Measurements from ENCODE around the gene MYBPHL.

The MYBPHL gene

DNA sequence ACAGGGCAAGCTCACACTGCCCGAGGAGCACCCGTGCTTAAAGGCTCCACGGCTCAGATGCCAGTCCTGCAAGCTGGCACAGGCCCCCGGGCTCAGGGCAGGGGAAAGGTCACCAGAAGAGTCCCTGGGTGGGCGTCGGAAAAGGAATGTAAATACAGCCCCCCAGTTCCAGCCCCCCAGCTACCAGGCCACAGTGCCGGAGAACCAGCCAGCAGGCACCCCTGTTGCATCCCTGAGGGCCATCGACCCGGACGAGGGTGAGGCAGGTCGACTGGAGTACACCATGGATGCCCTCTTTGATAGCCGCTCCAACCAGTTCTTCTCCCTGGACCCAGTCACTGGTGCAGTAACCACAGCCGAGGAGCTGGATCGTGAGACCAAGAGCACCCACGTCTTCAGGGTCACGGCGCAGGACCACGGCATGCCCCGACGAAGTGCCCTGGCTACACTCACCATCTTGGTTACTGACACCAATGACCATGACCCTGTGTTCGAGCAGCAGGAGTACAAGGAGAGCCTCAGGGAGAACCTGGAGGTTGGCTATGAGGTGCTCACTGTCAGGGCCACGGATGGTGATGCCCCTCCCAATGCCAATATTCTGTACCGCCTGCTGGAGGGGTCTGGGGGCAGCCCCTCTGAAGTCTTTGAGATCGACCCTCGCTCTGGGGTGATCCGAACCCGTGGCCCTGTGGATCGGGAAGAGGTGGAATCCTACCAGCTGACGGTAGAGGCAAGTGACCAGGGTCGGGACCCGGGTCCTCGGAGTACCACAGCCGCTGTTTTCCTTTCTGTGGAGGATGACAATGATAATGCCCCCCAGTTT is 56.1 kb downstream of the MYBPHL start:
- no peak for DNase-seq

DNA sequence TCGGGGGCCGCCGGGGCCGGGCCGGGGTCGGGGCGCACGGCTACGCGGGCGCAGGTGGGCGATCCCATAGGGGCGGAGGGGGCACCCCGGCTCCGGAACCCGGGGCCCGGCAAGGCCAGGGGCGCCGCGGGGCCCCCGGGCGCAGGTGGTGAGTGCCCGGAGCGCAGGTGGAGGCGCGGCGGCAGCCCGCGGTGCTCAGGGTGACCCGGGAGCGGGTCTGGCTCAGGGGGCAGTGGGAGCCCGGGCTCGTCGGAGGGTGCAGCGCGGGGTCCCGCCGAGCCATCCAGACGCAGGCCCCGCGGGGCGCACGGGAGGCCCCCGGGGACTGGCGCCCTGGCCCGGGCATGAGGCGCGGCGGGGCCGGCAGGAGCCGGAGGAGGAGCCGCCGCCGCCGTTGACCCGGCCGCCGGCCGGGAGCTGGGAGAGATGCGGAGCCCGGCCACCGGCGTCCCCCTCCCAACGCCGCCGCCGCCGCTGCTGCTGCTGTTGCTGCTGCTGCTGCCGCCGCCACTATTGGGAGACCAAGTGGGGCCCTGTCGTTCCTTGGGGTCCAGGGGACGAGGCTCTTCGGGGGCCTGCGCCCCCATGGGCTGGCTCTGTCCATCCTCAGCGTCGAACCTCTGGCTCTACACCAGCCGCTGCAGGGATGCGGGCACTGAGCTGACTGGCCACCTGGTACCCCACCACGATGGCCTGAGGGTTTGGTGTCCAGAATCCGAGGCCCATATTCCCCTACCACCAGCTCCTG is 57.0 kb downstream of the MYBPHL start:
- no peak for DNase-seq

DNA sequence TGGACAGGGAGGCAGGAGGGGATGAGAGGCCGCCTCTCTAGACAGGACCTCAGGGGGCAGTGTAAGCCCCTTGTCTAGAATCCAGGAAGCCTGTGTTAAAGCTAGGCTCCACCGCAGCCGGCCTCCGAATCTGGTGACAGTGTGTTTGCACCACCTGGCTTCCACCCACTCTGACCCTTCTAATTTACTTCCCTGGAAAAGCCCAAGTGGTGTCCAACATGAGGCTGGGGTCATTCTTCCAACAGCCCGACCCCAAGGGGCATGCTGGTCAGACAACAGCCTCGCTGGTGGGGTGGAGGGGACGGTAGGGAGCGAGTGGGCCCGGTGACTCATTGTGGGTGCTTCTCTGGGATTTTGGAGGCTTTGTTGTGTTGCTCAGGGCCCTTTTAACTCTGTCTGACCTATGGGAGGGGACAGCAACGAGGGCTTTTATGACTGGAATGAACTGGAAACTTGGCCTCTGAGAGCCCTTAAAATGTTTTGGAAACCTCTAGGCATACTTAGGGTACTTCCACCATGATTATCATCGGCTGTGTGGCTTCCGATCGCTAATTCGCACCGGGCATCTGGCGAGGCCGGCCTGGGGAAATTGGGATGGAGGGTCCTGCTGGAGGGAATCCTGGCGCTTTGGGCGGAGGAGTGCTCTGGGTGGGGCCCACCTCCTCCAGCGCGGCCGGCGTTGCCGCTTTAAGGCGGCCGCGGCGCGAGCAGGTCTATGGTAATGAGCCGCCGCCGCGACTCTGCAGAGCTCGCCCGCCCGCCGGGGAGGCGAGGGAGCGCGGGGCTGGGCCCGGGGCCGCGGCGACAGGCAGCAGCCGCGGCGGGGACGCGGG is 57.8 kb downstream of the MYBPHL start, which contains the start of gene CELSR2:
TSS of gene CELSR2 (plus strand) at position 743 of the 833 bp plus-strand sequence. CDS start 541 bp downstream, outside the sequence.
- DNase-seq: peak; percentile 70

DNA sequence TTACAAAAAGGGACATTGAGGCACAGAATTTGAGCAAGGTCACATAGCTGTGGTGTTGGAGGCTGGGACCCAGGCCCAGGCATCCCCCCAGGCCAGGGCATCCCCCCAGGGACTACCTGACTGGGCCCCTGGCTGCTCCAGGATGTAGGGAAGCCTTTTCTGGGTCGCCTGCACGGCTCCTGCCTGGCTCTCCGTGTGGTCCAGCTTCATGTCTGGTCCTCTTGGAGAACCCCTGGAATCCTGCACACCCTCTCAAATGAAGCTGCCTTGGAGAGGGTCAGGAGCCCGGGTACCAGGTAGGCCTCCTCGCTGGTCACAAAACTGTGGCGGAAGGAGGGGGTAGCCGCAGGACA is 58.4 kb downstream of the MYBPHL start:
- no peak for DNase-seq

DNA sequence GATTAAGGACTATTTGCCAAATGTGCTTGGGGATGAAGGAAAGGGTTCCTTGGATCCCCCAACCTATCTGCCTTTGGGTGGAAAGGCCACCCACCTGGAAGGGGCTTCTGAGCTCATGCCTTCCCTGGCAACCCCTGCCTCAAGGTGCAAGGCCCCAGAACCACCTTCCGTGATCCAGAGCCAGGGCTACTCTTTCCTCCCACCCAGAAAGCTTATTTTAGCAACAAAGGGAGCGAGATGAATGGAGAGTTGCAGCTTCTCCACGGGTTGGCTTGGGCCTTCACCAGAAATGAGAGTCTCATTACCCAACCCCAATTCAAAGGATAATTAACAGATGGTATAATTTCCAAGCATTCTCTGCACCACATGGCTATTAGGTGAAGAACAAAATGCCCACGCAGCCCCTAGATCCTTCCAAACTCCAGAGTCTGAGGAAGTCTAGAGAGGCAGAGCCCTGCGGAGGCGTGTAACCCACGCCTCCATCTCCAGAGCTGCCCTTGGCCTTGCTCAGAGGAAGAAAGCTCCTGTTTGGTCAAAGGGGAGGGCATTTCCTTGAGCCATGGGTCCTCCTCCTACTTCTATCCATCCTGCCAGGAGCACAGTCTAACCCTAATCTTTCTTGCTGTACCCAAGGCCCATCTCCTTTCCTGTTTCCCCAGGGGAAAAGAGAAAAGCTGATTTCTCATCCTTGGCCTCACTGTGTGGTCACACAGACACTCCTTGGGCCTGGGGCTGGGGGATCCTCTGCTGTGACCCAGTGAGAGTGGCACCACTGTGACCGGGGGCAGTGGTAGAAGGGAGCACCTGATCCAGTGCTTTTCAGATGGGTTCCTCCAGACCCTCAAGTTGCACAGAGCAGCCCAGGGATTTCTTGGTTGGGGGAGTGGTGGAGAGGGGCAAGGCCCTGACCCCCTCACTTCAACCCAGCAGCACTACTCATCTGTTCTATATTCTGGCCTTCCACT is 59.1 kb downstream of the MYBPHL start:
- no peak for DNase-seq

DNA sequence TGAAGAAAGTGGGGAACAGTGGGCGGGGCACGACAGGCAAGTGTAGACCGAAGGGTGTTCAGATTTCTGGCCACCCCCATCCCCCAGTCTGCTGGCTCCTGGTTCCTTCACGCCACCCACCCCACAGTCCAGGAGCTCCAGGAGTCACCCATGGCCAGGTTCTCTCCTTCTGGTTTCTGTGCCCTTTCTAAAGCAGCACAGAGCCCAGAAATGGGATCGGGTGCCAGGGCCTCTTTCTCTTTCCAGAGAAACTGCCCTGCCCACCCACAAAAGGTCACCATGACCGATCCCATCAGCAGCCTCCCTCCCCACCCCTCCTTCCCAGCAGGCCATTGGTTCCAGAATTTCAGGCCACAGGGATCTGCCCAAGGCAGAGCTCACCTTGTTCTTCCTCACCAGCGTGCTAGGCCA is 60.7 kb downstream of the MYBPHL start:
- no peak for DNase-seq

DNA sequence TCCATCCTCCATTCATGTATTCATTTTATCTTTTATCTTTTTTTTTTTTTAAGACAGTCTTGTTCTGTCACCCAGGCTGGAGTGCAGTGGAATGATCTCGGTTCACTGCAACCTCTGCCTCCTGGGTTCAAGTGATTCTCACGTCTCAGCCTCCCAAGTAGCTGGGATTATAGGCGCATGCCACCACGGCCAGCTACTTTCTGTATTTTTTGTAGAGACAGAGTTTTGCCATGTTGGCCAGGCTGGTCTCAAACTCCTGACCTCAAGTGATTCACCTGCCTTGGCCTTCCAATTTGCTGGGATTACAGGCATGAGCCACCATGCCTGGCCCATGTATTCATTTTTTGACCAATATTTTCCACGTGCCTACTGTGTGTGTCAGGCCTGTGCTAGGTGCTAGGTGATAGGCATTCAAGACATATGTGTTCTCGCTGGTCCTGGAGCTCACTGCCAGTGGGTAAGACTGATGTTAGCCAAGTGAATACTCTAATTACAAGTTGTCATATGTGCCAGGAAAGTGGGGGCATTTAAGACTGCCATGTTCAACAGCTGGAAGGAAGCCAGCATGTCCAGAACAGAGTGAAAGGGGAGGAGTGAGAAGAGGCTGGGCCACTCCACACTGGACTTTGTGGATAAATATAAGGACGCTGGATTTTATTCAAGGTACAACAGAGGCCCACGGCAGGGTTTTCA is 62.8 kb downstream of the MYBPHL start:
- no peak for DNase-seq

DNA sequence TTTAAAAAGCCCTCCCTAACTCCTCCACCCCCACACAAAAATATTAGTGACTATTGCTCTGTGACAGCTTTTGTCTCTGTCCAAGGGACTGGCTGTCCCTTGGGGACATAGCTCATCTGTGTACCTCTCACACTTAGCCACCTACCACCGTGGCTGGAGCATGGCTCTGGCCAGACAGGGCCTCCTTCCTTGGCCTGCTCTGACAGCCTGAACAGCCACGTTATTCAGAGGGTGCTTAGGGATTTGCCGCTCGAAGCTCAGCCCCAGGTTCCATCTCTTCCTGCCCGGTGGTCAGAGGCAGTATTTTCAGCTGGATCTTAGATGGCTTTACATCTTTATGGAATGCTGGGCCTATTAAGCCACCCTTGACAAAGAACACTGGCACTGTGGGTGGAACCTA is 63.6 kb downstream of the MYBPHL start:
- no peak for DNase-seq

DNA sequence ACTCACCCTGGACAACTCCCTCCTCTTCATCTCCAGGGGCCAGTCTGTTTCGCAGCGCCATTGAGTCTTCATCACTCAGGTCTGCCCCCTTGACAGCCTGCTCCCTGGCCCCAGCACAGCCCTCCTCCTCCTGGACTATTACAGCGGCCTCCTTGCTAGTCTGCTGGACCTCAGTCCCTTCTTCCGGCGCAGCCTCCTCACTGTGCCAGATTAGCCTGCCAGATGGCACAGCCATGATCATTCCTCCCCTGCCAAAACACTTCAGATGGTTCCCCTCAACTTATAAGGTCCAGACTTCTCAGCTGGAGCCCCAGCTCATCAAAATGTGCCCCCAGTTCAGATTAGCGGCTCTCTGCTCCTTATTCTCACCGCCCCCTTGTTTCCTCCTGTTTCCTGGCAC is 64.4 kb downstream of the MYBPHL start:
- DNase-seq: no peak

All from hematopoietic multipotent progenitor cell treated with erythropoietin and hydrocortisone succinate and interleukin-3 and kit ligand, for 8 days (in vitro differentiated cells).